GM19023 (cell line): Measurements from ENCODE around the gene C1R.

Source experiments
- ATAC-seq: cut with Tn5 transposase; IDR thresholded peaks from one replicate; pipeline ENCODE4 v1.9.1; 2021; ENCODE audit warnings: mild to moderate bottlenecking, moderate library complexity; ENCODE audit not compliant: unreplicated experiment

C1R gene

GRCh38 chr12:7100239-7100638 lies 8.0 kb upstream of the C1R start:
- no peak for ATAC-seq

GRCh38 chr12:7099290-7099996 lies 7.2 kb upstream of the C1R start:
- ATAC-seq = no peak

GRCh38 chr12:7096979-7097378 lies 4.7 kb upstream of the C1R start:
- ATAC-seq = no peak

GRCh38 chr12:7096006-7096932 lies 4.0 kb upstream of the C1R start:
- no peak for ATAC-seq

- ATAC-seq = no peak
These were observed 1.6 kb upstream of the C1R start for GRCh38 chr12:7093892-7094291.

GRCh38 chr12:7093486-7093885 lies 1.2 kb upstream of the C1R start:
- no peak for ATAC-seq

- ATAC-seq = no peak
These were observed 778 bp upstream of the C1R start for GRCh38 chr12:7092986-7093460.

GRCh38 chr12:7091660-7092228 lies 501 bp downstream of the C1R start:
- no peak for ATAC-seq

GRCh38 chr12:7091171-7091570 lies 1.1 kb downstream of the C1R start:
- no peak for ATAC-seq

GRCh38 chr12:7090222-7090998 lies 1.8 kb downstream of the C1R start:
- no peak for ATAC-seq

GRCh38 chr12:7089196-7089871 lies 2.9 kb downstream of the C1R start:
- ATAC-seq = no peak

- ATAC-seq = no peak
These were observed 9.1 kb downstream of the C1R start for GRCh38 chr12:7083125-7083524.

- ATAC-seq = no peak
These were observed 11.2 kb downstream of the C1R start for GRCh38 chr12:7081037-7081436.

GRCh38 chr12:7079826-7080125 lies 12.5 kb downstream of the C1R start:
- no peak for ATAC-seq

GRCh38 chr12:7078163-7078562 lies 14.1 kb downstream of the C1R start:
- no peak for ATAC-seq

- ATAC-seq = no peak
These were observed 15.8 kb downstream of the C1R start for GRCh38 chr12:7076493-7076892.

GRCh38 chr12:7075939-7076338 lies 16.3 kb downstream of the C1R start:
- ATAC-seq = no peak

- ATAC-seq = no peak
These were observed 16.7 kb downstream of the C1R start for GRCh38 chr12:7075518-7075917.

- no peak for ATAC-seq
These were observed 18.3 kb downstream of the C1R start for GRCh38 chr12:7073946-7074345.

- no peak for ATAC-seq
These were observed 19.7 kb downstream of the C1R start for GRCh38 chr12:7072554-7072953.

GRCh38 chr12:7072035-7072434 lies 20.2 kb downstream of the C1R start:
- ATAC-seq = no peak
